Ascending aorta (tissue), 2 donors: ENCODE data around the gene TBX5. TPM values are rescaled to one million over a fixed set of nuclear protein-coding genes. Genes with fewer than 3 reads are reported as not detected.

Experiments used
- DNase-seq, 2 donors: peaks; one replicate each; pipeline ENCODE4 v3.0.0-alpha.2; 2019; ENCODE audit warnings: low spot score in 2 of 2
- H3K27ac ChIP-seq, 2 donors: fragments of 200-600 bp; sonication (generic); one replicate each; pipeline ENCODE4 v1.5.1; 2016 to 2017; ENCODE audit warnings: mild to moderate bottlenecking in 1 of 2
- H3K27me3 ChIP-seq: fragments of 200-600 bp; sonication (generic); one replicate; pipeline ENCODE4 v1.5.1; 2017
- H3K36me3 ChIP-seq, 2 donors: fragments of 200-600 bp; sonication (generic); one replicate each; pipeline ENCODE4 v1.5.1; 2016
- H3K4me1 ChIP-seq, 2 donors: fragments of 200-600 bp; sonication (generic); one replicate each; pipeline ENCODE4 v1.5.1; 2016 to 2017; ENCODE audit warnings: mild to moderate bottlenecking in 1 of 2
- H3K4me3 ChIP-seq, 2 donors: fragments of 200-600 bp; sonication (generic); one replicate each; pipeline ENCODE4 v1.5.1; 2016 to 2017; ENCODE audit warnings: mild to moderate bottlenecking in 1 of 2
- H3K9me3 ChIP-seq, 2 donors: fragments of 200-600 bp; sonication (generic); one replicate each; pipeline ENCODE4 v1.5.1; 2016
- intact Hi-C: fragments of 100-400 bp; cut with DNase I; formaldehyde crosslinking; loops from one replicate; pipeline ENCODE4 v1.15.1; 2023
- total RNA-seq: library from RNA; depleted of rRNA; stranded (reverse); fragments of >200 nt; gene quantifications from one replicate; pipeline ENCODE4 v1.1.0, GENCODE V29; 2016
- TF ChIP-seq, protein P1 (sequence below), 3 experiments: fragments of 200-600 bp in 2 of 3; fragments of 450-650 bp in 1 of 3; sonication (generic) in 2 of 3; IDR thresholded peaks; one replicate each; pipeline ENCODE4 v1.5.1; 2016 to 2019; ENCODE audit warnings: antibody characterized with exemption in 3 of 3, mild to moderate bottlenecking in 1 of 3, moderate library complexity in 1 of 3

TBX5 gene
- total RNA-seq, 1 donor from 2014 or later: not detected

DNA sequence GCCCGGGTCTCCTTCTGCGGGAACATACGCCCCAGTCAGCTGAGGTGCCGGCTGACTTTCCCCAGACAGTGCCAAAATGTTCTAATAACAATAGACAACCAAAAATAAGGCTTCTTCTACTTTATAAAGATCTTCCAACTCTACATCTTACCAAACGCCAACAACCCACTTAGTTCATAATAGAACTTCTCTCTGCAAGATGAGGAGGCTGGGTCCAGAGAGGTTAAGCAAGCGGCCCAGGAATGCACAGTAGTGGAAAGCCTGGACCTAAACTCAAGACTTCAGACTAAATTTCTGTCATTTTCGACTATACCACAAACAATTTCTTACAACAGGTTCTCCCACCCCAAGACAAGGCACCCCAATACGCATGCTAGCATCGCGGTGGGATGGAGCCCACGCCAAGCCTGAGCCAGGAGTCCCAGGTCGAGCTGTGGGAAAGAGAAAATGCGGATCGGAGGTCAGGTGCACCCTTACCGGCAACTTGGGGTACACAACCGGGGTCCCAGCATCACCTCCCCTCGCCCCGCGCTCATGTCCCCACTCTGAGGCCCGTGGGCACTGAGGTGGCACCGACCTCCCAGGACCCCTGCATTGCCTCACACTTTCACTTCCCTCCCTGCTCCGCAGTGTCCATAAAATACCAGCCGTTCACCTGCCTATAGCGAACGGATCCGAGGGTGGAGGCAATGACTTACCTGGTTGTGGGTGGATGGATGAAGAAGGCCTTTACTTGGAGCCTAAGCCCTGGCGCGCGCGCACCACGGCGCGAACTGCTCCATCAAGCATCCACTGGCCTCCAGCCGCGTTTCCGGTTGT, 42.1 kb upstream of the TBX5 start:
- H3K4me1 ChIP-seq: peaks cover 0 to 2% of the 10 kb centered on the region in 2 donors
- no peak for DNase-seq
- peaks cover 14% of the 10 kb centered on the region for H3K27me3 ChIP-seq
- H3K27ac ChIP-seq: no peak overlapping the region
- no peaks in the 10 kb centered on the region for H3K36me3 ChIP-seq
- TF ChIP-seq, protein P1, sequence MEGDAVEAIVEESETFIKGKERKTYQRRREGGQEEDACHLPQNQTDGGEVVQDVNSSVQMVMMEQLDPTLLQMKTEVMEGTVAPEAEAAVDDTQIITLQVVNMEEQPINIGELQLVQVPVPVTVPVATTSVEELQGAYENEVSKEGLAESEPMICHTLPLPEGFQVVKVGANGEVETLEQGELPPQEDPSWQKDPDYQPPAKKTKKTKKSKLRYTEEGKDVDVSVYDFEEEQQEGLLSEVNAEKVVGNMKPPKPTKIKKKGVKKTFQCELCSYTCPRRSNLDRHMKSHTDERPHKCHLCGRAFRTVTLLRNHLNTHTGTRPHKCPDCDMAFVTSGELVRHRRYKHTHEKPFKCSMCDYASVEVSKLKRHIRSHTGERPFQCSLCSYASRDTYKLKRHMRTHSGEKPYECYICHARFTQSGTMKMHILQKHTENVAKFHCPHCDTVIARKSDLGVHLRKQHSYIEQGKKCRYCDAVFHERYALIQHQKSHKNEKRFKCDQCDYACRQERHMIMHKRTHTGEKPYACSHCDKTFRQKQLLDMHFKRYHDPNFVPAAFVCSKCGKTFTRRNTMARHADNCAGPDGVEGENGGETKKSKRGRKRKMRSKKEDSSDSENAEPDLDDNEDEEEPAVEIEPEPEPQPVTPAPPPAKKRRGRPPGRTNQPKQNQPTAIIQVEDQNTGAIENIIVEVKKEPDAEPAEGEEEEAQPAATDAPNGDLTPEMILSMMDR (IDR thresholded peaks at IDR 0.05): no peak
- intact Hi-C loops: no loop called here
- no peaks in the 10 kb centered on the region for H3K9me3 ChIP-seq
- H3K4me3 ChIP-seq: no peak overlapping the region

DNA sequence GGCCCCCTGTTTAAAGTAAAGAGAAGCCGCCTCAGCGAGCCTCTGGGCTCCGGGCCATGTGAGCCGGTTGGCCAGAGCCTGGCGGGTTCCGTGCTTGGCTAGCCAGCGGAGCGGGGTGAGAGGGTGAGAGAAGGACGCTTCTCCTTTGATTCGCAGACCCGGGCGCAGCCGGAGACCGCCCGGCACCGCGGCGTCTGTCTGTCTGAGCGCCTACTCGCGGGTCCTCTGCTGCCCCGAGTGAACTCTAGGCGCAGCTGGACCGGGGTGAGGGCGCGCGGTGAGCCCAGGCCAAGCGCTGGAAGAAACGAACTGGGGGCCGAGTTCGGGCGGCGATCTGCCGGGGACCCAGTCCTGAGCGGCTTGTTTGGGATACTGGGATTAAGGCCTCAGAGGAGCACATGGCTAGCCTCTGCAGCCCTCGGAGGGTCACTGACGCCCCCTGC, 41.4 kb upstream of the TBX5 start:
- H3K27me3 ChIP-seq: peaks cover 14% of the 10 kb centered on the region
- TF ChIP-seq, protein P1 (IDR thresholded peaks at IDR 0.05): no peak
- H3K9me3 ChIP-seq: no peaks in the 10 kb centered on the region
- H3K36me3 ChIP-seq: no peaks in the 10 kb centered on the region
- no peak overlapping the region for H3K4me3 ChIP-seq
- DNase-seq: no peak
- H3K27ac ChIP-seq: no peak overlapping the region
- intact Hi-C loops: no loop called here
- peaks cover 0 to 2% of the 10 kb centered on the region in 2 donors for H3K4me1 ChIP-seq

DNA sequence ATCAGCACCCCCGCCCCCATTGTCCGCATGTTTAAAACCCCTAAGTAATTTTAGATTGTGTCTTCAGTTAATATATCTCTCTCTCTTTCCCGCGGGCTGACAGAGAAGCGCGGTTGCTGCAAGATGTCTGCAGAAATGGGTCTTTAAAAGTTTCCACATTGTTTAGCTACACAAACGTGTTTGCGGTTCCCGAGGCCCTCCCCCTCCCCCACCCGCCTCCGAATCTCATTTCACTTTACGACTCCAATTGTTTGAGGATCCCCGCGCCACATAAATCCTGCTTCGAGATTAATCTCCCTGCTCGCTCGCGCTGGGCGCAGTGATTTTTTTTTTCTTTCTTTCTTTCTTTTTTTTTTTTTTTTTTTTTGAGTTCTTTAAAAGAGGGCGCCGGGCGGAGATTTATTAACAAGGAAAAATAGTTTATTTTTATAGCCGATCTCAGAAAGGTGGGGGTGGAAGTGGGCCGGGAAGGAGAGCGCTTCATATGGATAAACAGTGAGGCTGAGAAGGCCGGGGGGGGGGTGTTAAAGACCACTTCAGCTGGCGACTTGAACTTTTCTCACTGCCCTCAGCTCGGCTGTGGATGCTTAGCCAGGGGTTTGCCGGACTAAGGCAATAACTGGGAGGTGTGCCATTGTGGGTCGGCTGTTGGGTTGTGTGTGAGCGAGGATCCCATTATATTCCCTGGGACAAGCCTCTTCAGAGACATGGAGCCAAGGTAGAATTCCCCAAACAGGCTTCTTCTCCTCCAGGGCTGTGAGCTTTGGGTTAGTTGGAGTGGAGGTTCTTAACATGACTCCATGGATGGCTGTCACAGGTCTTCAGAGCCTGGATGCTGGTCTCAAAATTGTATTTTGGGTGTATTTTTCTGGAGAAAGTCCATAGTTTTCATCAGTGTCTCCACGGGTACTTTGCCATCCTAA, 39.7 kb upstream of the TBX5 start:
- intact Hi-C loops: no loop called here
- H3K27ac ChIP-seq: no peak overlapping the region
- H3K4me3 ChIP-seq: no peak overlapping the region
- no peak for DNase-seq
- H3K27me3 ChIP-seq: peaks cover 14% of the 10 kb centered on the region
- peaks cover 0 to 2% of the 10 kb centered on the region in 2 donors for H3K4me1 ChIP-seq
- H3K36me3 ChIP-seq: no peaks in the 10 kb centered on the region
- no peaks in the 10 kb centered on the region for H3K9me3 ChIP-seq
- TF ChIP-seq, protein P1 (IDR thresholded peaks at IDR 0.05): no peak

DNA sequence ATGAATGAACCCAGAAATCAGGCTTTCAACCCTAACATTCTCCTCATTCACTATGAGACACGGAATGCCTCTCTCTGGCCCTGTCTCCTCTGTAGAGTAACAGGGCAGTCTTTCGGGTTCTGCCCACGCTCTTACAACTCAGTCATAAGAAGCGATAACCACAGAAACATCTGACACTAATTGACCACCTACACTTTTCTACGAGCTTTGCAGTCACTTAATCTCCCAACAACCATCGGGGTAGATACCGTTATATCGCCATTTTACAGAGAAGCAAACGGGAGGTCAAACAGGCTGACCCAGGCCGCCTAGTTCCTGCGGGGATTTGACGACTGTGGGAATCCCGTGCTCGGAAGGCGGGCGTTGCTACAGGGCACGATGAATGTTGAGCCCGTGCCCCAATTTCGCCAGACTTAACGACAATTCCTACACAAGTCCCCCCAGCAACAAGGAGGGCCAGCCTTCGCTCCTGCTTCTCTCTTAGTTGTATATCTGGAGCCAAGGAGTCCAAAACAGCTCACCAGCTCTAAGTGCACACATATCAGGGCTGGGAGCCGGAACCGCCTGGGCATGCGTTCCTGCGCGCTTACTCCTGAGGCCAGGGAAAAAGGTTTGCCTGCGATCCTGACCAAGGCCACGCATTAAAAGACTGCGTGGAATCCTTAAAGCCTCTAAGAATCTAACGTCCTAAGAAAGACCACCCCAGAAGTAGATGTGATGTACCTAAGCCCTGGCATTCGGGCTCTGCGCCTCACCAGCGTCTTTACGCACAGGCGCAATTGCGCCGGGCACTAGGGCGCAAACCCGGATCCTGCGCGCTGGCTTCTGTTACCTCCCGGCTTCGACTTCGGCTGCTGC, 38.7 kb upstream of the TBX5 start:
- Histone ChIP-seq H3K27me3 (peaks cover 14% of the 10 kb centered on the region), H3K27ac (no peak overlapping the region), H3K9me3 (no peaks in the 10 kb centered on the region), H3K4me1 (peaks cover 0 to 2% of the 10 kb centered on the region in 2 donors), H3K4me3 (peak overlapping the region in 1 of 2 donors; percentile 33), H3K36me3 (no peaks in the 10 kb centered on the region)
- DNase-seq: no peak
- intact Hi-C loops: no loop called here
- TF ChIP-seq, protein P1 (IDR thresholded peaks at IDR 0.05): no peak
